SK-N-SH treated with all-trans-retinoic acid at 6 μM for 48 hours (cell line): ENCODE data around the gene DEFB108B.
"Not testable (repeated sequence)": the region's sequence is repeated elsewhere in the genome, so short reads cannot be mapped to it uniquely, and the experiment has no call there.

Experiments used
- ARNTL ChIP-seq: fragments of 450-650 bp; formaldehyde crosslinking; IDR thresholded peaks from 2 replicates; pipeline ENCODE4 v1.5.0; 2020; ENCODE audit warnings: low read depth, mild to moderate bottlenecking, moderate library complexity, borderline replicate concordance
- CSDC2 ChIP-seq: fragments of 250-450 bp; sonication (Bioruptor Pico); IDR thresholded peaks from 2 replicates; pipeline ENCODE4 v1.5.0; 2020; ENCODE audit warnings: mild to moderate bottlenecking, moderate library complexity
- CSRNP3 ChIP-seq: fragments of 250-450 bp; sonication (Bioruptor Pico); IDR thresholded peaks from 2 replicates; pipeline ENCODE4 v1.5.1; 2021; ENCODE audit warnings: mild to moderate bottlenecking, moderate library complexity
- OSR1 ChIP-seq: fragments of 250-450 bp; sonication (Bioruptor Pico); IDR thresholded peaks from 2 replicates; pipeline ENCODE4 v1.8.0; 2022; ENCODE audit warnings: moderate library complexity, mild to moderate bottlenecking, inconsistent platforms
- PATZ1 ChIP-seq: fragments of 250-450 bp; sonication (Bioruptor Pico); IDR thresholded peaks from 2 replicates; pipeline ENCODE4 v1.8.0; 2020; ENCODE audit warnings: mild to moderate bottlenecking, moderate library complexity, borderline replicate concordance
- RARB ChIP-seq: fragments of 250-450 bp; sonication (Bioruptor Pico); IDR thresholded peaks from 2 replicates; pipeline ENCODE4 v1.8.0; 2021; ENCODE audit warnings: mild to moderate bottlenecking, moderate library complexity
- TOX ChIP-seq: fragments of 250-450 bp; sonication (Bioruptor Pico); IDR thresholded peaks from 2 replicates; pipeline ENCODE4 v1.8.0; 2021; ENCODE audit warnings: mild to moderate bottlenecking, moderate library complexity, borderline replicate concordance
- ZFP30 ChIP-seq: fragments of 450-650 bp; formaldehyde crosslinking; IDR thresholded peaks from 2 replicates; pipeline ENCODE4 v1.5.0; 2022; ENCODE audit warnings: mild to moderate bottlenecking, moderate library complexity

- not testable (repeated sequence) for TF ChIP-seq CSRNP3 (CRISPR knock-in tag); TOX; ZFP30 (CRISPR knock-in tag); ARNTL (CRISPR knock-in tag); CSDC2 (CRISPR knock-in tag); OSR1 (CRISPR knock-in tag); PATZ1 (CRISPR knock-in tag); RARB (CRISPR knock-in tag)
Observed at GRCh38 chr11:71867209-71867608, 34.2 kb downstream of the DEFB108B start.
